Fibroblast of the aortic adventitia (primary cell): Measurements from ENCODE around the gene SPG11. TPM values are rescaled to one million over a fixed set of nuclear protein-coding genes. Genes with fewer than 3 reads are reported as not detected.

Experiments
- DNase-seq: peaks from one replicate; pipeline ENCODE4 v3.0.0-alpha.2; 2010; ENCODE audit warnings: low read depth
- H3K4me3 ChIP-seq: 2 replicates; pipeline ENCODE4 v1.5.1; 2011; ENCODE audit warnings: low read depth, mild to moderate bottlenecking, control low read depth, low read length, moderate library complexity
- CTCF ChIP-seq: IDR thresholded peaks from 2 replicates; pipeline ENCODE4 v1.5.1; 2011; ENCODE audit warnings: mild to moderate bottlenecking, low read length, control low read depth, inconsistent platforms; ENCODE audit not compliant: insufficient read depth
- total RNA-seq: library from RNA; depleted of rRNA; stranded (reverse); fragments of >200 nt; gene quantifications from 2 replicates; pipeline ENCODE4 v1.2.3, GENCODE V29; 2012; ENCODE audit warnings: low replicate concordance

The SPG11 gene
- total RNA-seq, 1 donor: 84.8 TPM

- no peak for DNase-seq
Observed at GRCh38 chr15:44620081-44620480, 43.4 kb downstream of the SPG11 start.

GRCh38 chr15:44616974-44617373 lies 46.5 kb downstream of the SPG11 start:
- DNase-seq: no peak
- TF ChIP-seq CTCF: no peak
- no peak overlapping the region for H3K4me3 ChIP-seq

More at GRCh38 chr15:44620081-44620480, 43.4 kb downstream of the SPG11 start:
- TF ChIP-seq CTCF: no peak
- no peak overlapping the region for H3K4me3 ChIP-seq

DNA sequence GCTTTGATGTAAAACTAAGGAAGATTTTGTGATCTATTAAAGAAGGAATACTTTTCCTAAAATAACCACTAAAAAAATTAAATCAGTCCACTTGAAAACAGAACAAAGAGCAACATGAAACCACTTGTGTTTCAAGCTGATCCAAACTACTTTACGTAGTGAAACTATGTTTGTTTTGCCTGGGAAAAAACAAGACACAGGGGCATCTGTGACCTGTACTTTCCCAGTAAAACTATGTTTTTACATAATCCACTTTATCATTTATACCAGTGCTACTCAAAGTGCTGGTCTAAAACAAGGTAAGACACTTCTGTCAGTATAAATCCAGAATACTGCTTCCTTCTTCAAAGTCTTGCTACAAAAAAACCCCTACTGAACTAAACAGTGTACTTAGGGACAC lies 56.7 kb downstream of the SPG11 start:
- no peak overlapping the region for H3K4me3 ChIP-seq
- DNase-seq: no peak
- no peak for TF ChIP-seq CTCF

- H3K4me3 ChIP-seq: no peak overlapping the region
- TF ChIP-seq CTCF: no peak
- no peak for DNase-seq
Observed at GRCh38 chr15:44603126-44603525, 60.3 kb downstream of the SPG11 start.

- no peak for TF ChIP-seq CTCF
- H3K4me3 ChIP-seq: no peak overlapping the region
- DNase-seq: peak; percentile 80
Observed at GRCh38 chr15:44598892-44599291, 64.6 kb downstream of the SPG11 start.

- DNase-seq: no peak
- H3K4me3 ChIP-seq: no peak overlapping the region
- TF ChIP-seq CTCF: no peak
Observed at GRCh38 chr15:44598066-44598465, 65.4 kb downstream of the SPG11 start.

- H3K4me3 ChIP-seq: no peak overlapping the region
- no peak for TF ChIP-seq CTCF
- DNase-seq: no peak
Observed at GRCh38 chr15:44596511-44597010, 66.9 kb downstream of the SPG11 start.
